ENCODE results near the gene PROS1.

PROS1 gene

GRCh38 chr3:94015025-94015424 is 41.3 kb upstream of the PROS1 start:
- H3K4me3 ChIP-seq (ENCODE audit: low read depth, low read length, poor library complexity, severe bottlenecking), result no peak overlapping the region
- H3K9ac ChIP-seq (ENCODE audit: low read length), result no peak overlapping the region
- no peak overlapping the region for H3K27ac ChIP-seq (ENCODE audit: low read depth, low read length, poor library complexity, severe bottlenecking)
- no peaks in the 10 kb centered on the region for H3K79me2 ChIP-seq (ENCODE audit: insufficient read depth, low read length)
- H3K9me3 ChIP-seq (ENCODE audit: low read length), result no peaks in the 10 kb centered on the region
- H4K20me1 ChIP-seq (ENCODE audit: insufficient read depth, low read length), result no peaks in the 10 kb centered on the region
- H3K27me3 ChIP-seq (ENCODE audit: insufficient read depth, low read length), result no peaks in the 10 kb centered on the region
- TF ChIP-seq CTCF (IDR thresholded peaks at IDR 0.05; ENCODE audit: low read length) (no peak), EZH2 (IDR thresholded peaks at IDR 0.05; ENCODE audit: borderline replicate concordance, low read length) (no peak)
- H2AFZ ChIP-seq (ENCODE audit: low read length), result no peak overlapping the region
- no peaks in the 10 kb centered on the region for H3F3A ChIP-seq (ENCODE audit: insufficient read depth, low read length)
- no peak overlapping the region for H3K4me2 ChIP-seq (ENCODE audit: low read length)
- no peaks in the 10 kb centered on the region for H3K36me3 ChIP-seq (ENCODE audit: insufficient read depth, low read length)
- no peaks in the 10 kb centered on the region for H3K4me1 ChIP-seq (ENCODE audit: insufficient read depth, low read length, severe bottlenecking)
- no peaks in the 10 kb centered on the region for H3K9me2 ChIP-seq (ENCODE audit: low read depth, low read length)

GRCh38 chr3:94012185-94012584 is 38.5 kb upstream of the PROS1 start:
- Histone ChIP-seq H3K4me2 (ENCODE audit: low read length) (no peak overlapping the region), H3F3A (ENCODE audit: insufficient read depth, low read length) (no peaks in the 10 kb centered on the region), H4K20me1 (ENCODE audit: insufficient read depth, low read length) (no peaks in the 10 kb centered on the region), H3K9ac (ENCODE audit: low read length) (no peak overlapping the region), H3K4me1 (ENCODE audit: insufficient read depth, low read length, severe bottlenecking) (no peaks in the 10 kb centered on the region), H3K27ac (ENCODE audit: low read depth, low read length, poor library complexity, severe bottlenecking) (no peak overlapping the region), H3K27me3 (ENCODE audit: insufficient read depth, low read length) (no peaks in the 10 kb centered on the region), H3K9me3 (ENCODE audit: low read length) (no peaks in the 10 kb centered on the region), H3K9me2 (ENCODE audit: low read depth, low read length) (no peaks in the 10 kb centered on the region), H3K36me3 (ENCODE audit: insufficient read depth, low read length) (0 out of 2 replicates have a peak, but pooled peaks cover 4% of the 10 kb centered on the region), H3K79me2 (ENCODE audit: insufficient read depth, low read length) (no peaks in the 10 kb centered on the region), H3K4me3 (ENCODE audit: low read depth, low read length, poor library complexity, severe bottlenecking) (no peak overlapping the region), H2AFZ (ENCODE audit: low read length) (no peak overlapping the region)
- TF ChIP-seq CTCF (IDR thresholded peaks at IDR 0.05; ENCODE audit: low read length), result no peak
- TF ChIP-seq EZH2 (IDR thresholded peaks at IDR 0.05; ENCODE audit: borderline replicate concordance, low read length), result no peak

- H3K9ac ChIP-seq (ENCODE audit: low read length), result no peak overlapping the region
- H3K9me3 ChIP-seq (ENCODE audit: low read length), result no peaks in the 10 kb centered on the region
- H3F3A ChIP-seq (ENCODE audit: insufficient read depth, low read length), result no peaks in the 10 kb centered on the region
- no peaks in the 10 kb centered on the region for H4K20me1 ChIP-seq (ENCODE audit: insufficient read depth, low read length)
- no peaks in the 10 kb centered on the region for H3K9me2 ChIP-seq (ENCODE audit: low read depth, low read length)
- H3K4me2 ChIP-seq (ENCODE audit: low read length), result no peak overlapping the region
- TF ChIP-seq CTCF (IDR thresholded peaks at IDR 0.05; ENCODE audit: low read length) (no peak), EZH2 (IDR thresholded peaks at IDR 0.05; ENCODE audit: borderline replicate concordance, low read length) (no peak)
- no peak overlapping the region for H3K27ac ChIP-seq (ENCODE audit: low read depth, low read length, poor library complexity, severe bottlenecking)
- 0 out of 2 replicates have a peak, but pooled peaks cover 5% of the 10 kb centered on the region for H3K36me3 ChIP-seq (ENCODE audit: insufficient read depth, low read length)
- H3K27me3 ChIP-seq (ENCODE audit: insufficient read depth, low read length), result no peaks in the 10 kb centered on the region
- no peaks in the 10 kb centered on the region for H3K79me2 ChIP-seq (ENCODE audit: insufficient read depth, low read length)
- no peak overlapping the region for H2AFZ ChIP-seq (ENCODE audit: low read length)
- H3K4me1 ChIP-seq (ENCODE audit: insufficient read depth, low read length, severe bottlenecking), result no peaks in the 10 kb centered on the region
- no peak overlapping the region for H3K4me3 ChIP-seq (ENCODE audit: low read depth, low read length, poor library complexity, severe bottlenecking)
These were observed 37.6 kb upstream of the PROS1 start for GRCh38 chr3:94011233-94011711.
